A549 (cell line): Measurements from ENCODE around the gene DRD5. TPM values are rescaled to one million over a fixed set of nuclear protein-coding genes. Genes with fewer than 3 reads are reported as not detected.
"Not testable (repeated sequence)": the region's sequence is repeated elsewhere in the genome, so short reads cannot be mapped to it uniquely, and the experiment has no call there.

Source experiments
- ATAC-seq, 2 experiments: fragments of 200-7000 bp in 1 of 2; fragments of >200 bp in 1 of 2; cut with Nextera tagmentation in 1 of 2; cut with Tn5 transposase in 1 of 2; 3 replicates each; pipeline versions ENCODE4 v1.8.0 to v1.9.1; 2018 to 2020; ENCODE audit warnings: mild to moderate bottlenecking in 1 of 2, moderate library complexity in 1 of 2
- CTCF ChIA-PET: fragments of 300-600 bp; sonication (Branson Sonifier 250); formaldehyde crosslinking; extraction: SDS; loops from one replicate; lab custom pipeline; 2021; ENCODE audit warnings: antibody characterized with exemption, inconsistent platforms; lab: Yijun Ruan, JAX
- POLR2A ChIA-PET: fragments of 350-600 bp; formaldehyde crosslinking; extraction: SDS; loops from one replicate; lab custom pipeline; 2021; ENCODE audit warnings: antibody characterized with exemption, inconsistent platforms; lab: Yijun Ruan, JAX
- DNase-seq, 2 experiments: peaks; one replicate each; pipeline versions ENCODE4 v3.0.0 to v3.0.0-alpha.2; 2011 to 2016; ENCODE audit warnings: low read depth in 1 of 2, low spot score in 1 of 2
- FAIRE-seq: peaks from 2 replicates; lab custom pipeline; 2011; peaks lifted over from hg19 to GRCh38; lab: Jason Lieb, UNC
- H3K27ac ChIP-seq, 2 experiments: fragments of >200 bp; sonication (Bioruptor Twin); formaldehyde crosslinking; 3 replicates each; pipeline ENCODE4 v1.5.1; 2016 to 2017
- H3K4me1 ChIP-seq: fragments of >200 bp; sonication (Bioruptor Twin); formaldehyde crosslinking; 3 replicates; pipeline ENCODE4 v1.6.1; 2016
- H3K4me2 ChIP-seq: fragments of >200 bp; sonication (Bioruptor Twin); formaldehyde crosslinking; 3 replicates; pipeline ENCODE4 v1.6.1; 2016
- H3K4me3 ChIP-seq: fragments of >200 bp; sonication (Bioruptor Twin); formaldehyde crosslinking; 3 replicates; pipeline ENCODE4 v1.5.1; 2016
- H3K9me3 ChIP-seq: fragments of >200 bp; sonication (Bioruptor Twin); formaldehyde crosslinking; 3 replicates; pipeline ENCODE4 v1.6.1; 2016
- BCL3 ChIP-seq: fragments of >200 bp; sonication (Bioruptor Twin); formaldehyde crosslinking; IDR thresholded peaks from 3 replicates; pipeline ENCODE4 v1.6.1; 2016
- CBX2 ChIP-seq: fragments of 200-600 bp; sonication (generic); IDR thresholded peaks from 2 replicates; pipeline ENCODE4 v1.6.1; 2016; ENCODE audit warnings: low read depth, mild to moderate bottlenecking, borderline replicate concordance
- CBX8 ChIP-seq: fragments of 200-600 bp; sonication (generic); IDR thresholded peaks from 2 replicates; pipeline ENCODE4 v1.6.1; 2016
- CHD4 ChIP-seq: fragments of 200-600 bp; sonication (generic); IDR thresholded peaks from 2 replicates; pipeline ENCODE4 v1.6.1; 2016; ENCODE audit warnings: antibody characterized with exemption, mild to moderate bottlenecking, borderline replicate concordance
- EP300 ChIP-seq, 2 experiments: fragments of >200 bp; sonication (Bioruptor Twin); formaldehyde crosslinking; IDR thresholded peaks; 2 replicates in 1 of 2; 3 replicates in 1 of 2; pipeline ENCODE4 v1.6.1; 2016 to 2017
- HOXB13 ChIP-seq: fragments of 250-450 bp; sonication (Bioruptor Pico); IDR thresholded peaks from 2 replicates; pipeline ENCODE4 v1.5.0; 2020; ENCODE audit warnings: low read depth, mild to moderate bottlenecking, moderate library complexity
- MAFK ChIP-seq: fragments of 450-650 bp; IDR thresholded peaks from 2 replicates; pipeline ENCODE4 v1.6.1; 2014; ENCODE audit not compliant: partially characterized antibody
- NFE2L2 ChIP-seq: fragments of 150-350 bp; conservative IDR thresholded peaks from 2 replicates; pipeline ENCODE4 v1.6.1; 2014; ENCODE audit warnings: low read length
- NR3C1 ChIP-seq: fragments of >200 bp; sonication (Bioruptor Twin); formaldehyde crosslinking; IDR thresholded peaks from 3 replicates; pipeline ENCODE4 v1.6.1; 2017
- PHF8 ChIP-seq: fragments of 200-600 bp; sonication (generic); IDR thresholded peaks from 2 replicates; pipeline ENCODE4 v1.6.1; 2016; ENCODE audit warnings: low read depth, mild to moderate bottlenecking, antibody characterized with exemption, moderate library complexity, borderline replicate concordance
- RFX5 ChIP-seq: fragments of 450-650 bp; IDR thresholded peaks from 2 replicates; pipeline ENCODE4 v1.7.1; 2014; ENCODE audit warnings: antibody characterized with exemption, mild to moderate bottlenecking, moderate library complexity
- SMC3 ChIP-seq: fragments of >200 bp; sonication (Bioruptor Twin); formaldehyde crosslinking; IDR thresholded peaks from 3 replicates; pipeline ENCODE4 v1.6.1; 2018; ENCODE audit warnings: inconsistent platforms
- ZFP36 ChIP-seq: fragments of 450-650 bp; IDR thresholded peaks from 2 replicates; pipeline ENCODE4 v1.6.1; 2014; ENCODE audit warnings: borderline replicate concordance; ENCODE audit not compliant: partially characterized antibody
- ZSCAN20 ChIP-seq: fragments of 250-450 bp; sonication (Bioruptor Pico); IDR thresholded peaks from 2 replicates; pipeline ENCODE4 v1.8.0; 2022; ENCODE audit warnings: mild to moderate bottlenecking, moderate library complexity
- WGBS: methylation state at CpG from one replicate; pipeline ENCODE4 v1.1.6; 2017; ENCODE audit errors: missing lambda C conversion rate; 5-methylcytosine and 5-hydroxymethylcytosine counted together
- polyA plus RNA-seq, 4 experiments: library from polyadenylated mRNA; depleted of rRNA in 3 of 4; stranded (reverse); fragments of >200 nt; fragmentation: RNase III in 1 of 4; extraction: RNeasy Plus Mini Kit Qiagen cat#74134 plus additional on column Dnase treatment in 1 of 4; gene quantifications; 2 replicates in 3 of 4; 3 replicates in 1 of 4; pipeline ENCODE4 v1.2.3, GENCODE V29; 2011 to 2017
- TF ChIP-seq, protein P1 (sequence below): IDR thresholded peaks from 2 replicates; pipeline ENCODE4 v1.6.1; 2012

The DRD5 gene
- polyA plus RNA-seq, 2 of the 4 experiments (the other 2 are of a cell fraction) = not detected

- H3K4me3 ChIP-seq, ATAC-seq, H3K9me3 ChIP-seq, H3K27ac ChIP-seq, POLR2A ChIA-PET, CTCF ChIA-PET, FAIRE-seq, DNase-seq, H3K4me1 ChIP-seq, H3K4me2 ChIP-seq: not testable (repeated sequence)
- 16% methylated on average over 5 of the region's 5 CpGs for WGBS
Measured at GRCh38 chr4:9785891-9786290, 4.5 kb downstream of the DRD5 start.

- H3K9me3 ChIP-seq = no peaks in the 10 kb centered on the region
- no peak for FAIRE-seq
- ChIA-PET CTCF (interaction anchor here (0.6 kb wide), 1 partner anchor 146 kb away, joined by 3 read pairs; no protein-coding TSS in a partner anchor), POLR2A (no interaction called here)
- no peaks in the 10 kb centered on the region for H3K4me1 ChIP-seq
- no peak overlapping the region for H3K27ac ChIP-seq
- WGBS = 6% methylated on average over 3 of the region's 3 CpGs
- H3K4me3 ChIP-seq = no peak overlapping the region
- ATAC-seq = no peak
- TF ChIP-seq RFX5 = no peak
- TF ChIP-seq ZSCAN20 (CRISPR knock-in tag) = no peak
- TF ChIP-seq MAFK = no peak
- DNase-seq = no peak
- H3K4me2 ChIP-seq = no peak overlapping the region
Measured at GRCh38 chr4:9792381-9792780, 10.9 kb downstream of the DRD5 start.

GRCh38 chr4:9796641-9797040 is 15.2 kb downstream of the DRD5 start:
- POLR2A ChIA-PET, H3K27ac ChIP-seq, ATAC-seq, H3K4me2 ChIP-seq, CTCF ChIA-PET, H3K9me3 ChIP-seq, DNase-seq, H3K4me3 ChIP-seq, H3K4me1 ChIP-seq, FAIRE-seq: not testable (repeated sequence)
- WGBS = 7% methylated on average over 2 of the region's 2 CpGs

- ATAC-seq (no peak), FAIRE-seq (no peak)
- CTCF ChIA-PET = interaction anchor here (1.0 kb wide), 1 partner anchor 213 kb away, joined by 3 read pairs; no protein-coding TSS in a partner anchor
Measured at GRCh38 chr4:9800848-9801247, 19.4 kb downstream of the DRD5 start.

DNA sequence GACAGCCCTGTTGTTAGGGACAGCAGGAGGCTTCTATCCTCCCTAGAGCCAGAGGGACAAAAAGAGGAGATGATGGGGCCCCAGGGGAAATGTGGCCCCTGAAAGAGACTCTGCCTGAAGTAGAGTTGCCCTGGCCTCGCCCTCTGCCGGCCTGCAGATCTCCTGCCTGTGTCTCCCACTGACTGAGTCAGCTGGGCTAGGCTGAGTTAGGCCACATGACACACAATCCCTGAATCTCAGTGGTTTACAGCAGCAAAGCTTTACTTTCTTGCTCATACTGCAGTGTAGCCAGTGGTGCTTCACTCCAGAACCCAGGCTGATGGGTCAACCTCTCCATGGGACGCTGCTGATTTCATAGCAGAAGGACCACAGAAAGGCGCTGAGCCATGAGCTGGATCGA is 23.5 kb downstream of the DRD5 start:
- FAIRE-seq = no peak
- TF ChIP-seq NFE2L2 (no peak), CBX8 (no peak), EP300 (IDR thresholded peaks at IDR 0.05) (no peak), RFX5 (no peak), BCL3 (no peak), MAFK (no peak), PHF8 (no peak), HOXB13 (CRISPR knock-in tag) (no peak), CHD4 (no peak), ZFP36 (no peak)
- TF ChIP-seq, protein P1, sequence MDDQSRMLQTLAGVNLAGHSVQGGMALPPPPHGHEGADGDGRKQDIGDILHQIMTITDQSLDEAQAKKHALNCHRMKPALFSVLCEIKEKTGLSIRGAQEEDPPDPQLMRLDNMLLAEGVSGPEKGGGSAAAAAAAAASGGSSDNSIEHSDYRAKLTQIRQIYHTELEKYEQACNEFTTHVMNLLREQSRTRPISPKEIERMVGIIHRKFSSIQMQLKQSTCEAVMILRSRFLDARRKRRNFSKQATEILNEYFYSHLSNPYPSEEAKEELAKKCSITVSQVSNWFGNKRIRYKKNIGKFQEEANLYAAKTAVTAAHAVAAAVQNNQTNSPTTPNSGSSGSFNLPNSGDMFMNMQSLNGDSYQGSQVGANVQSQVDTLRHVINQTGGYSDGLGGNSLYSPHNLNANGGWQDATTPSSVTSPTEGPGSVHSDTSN = no peak
- no peaks in the 10 kb centered on the region for H3K4me1 ChIP-seq
- WGBS = 12% methylated on average over 5 of the region's 5 CpGs
- no peak for DNase-seq
- ChIA-PET CTCF (no interaction called here), POLR2A (no interaction called here)
- no peak overlapping the region for H3K4me3 ChIP-seq
- H3K4me2 ChIP-seq = no peak overlapping the region
- no peak overlapping the region for H3K27ac ChIP-seq
- no peak; a peak in 1 of 6 replicates for ATAC-seq
- H3K9me3 ChIP-seq = no peaks in the 10 kb centered on the region

More at GRCh38 chr4:9800848-9801247, 19.4 kb downstream of the DRD5 start:
- Histone ChIP-seq H3K4me2 (no peak overlapping the region), H3K9me3 (no peaks in the 10 kb centered on the region), H3K4me1 (no peaks in the 10 kb centered on the region), H3K4me3 (no peak overlapping the region), H3K27ac (no peak overlapping the region)
- TF ChIP-seq SMC3 (no peak), NFE2L2 (no peak), NR3C1 (no peak), CBX2 (no peak)
- POLR2A ChIA-PET = no interaction called here
- no peak for DNase-seq
- 0% methylated on average over 3 of the region's 4 CpGs for WGBS
